ENCODE measurements around the gene WDR26.

GRCh38 chr1:224375059-224375458, 59.5 kb downstream of the WDR26 start:
- TF ChIP-seq CTCF (IDR thresholded peaks at IDR 0.05), result no peak
- no peak for TF ChIP-seq POLR2A (IDR thresholded peaks at IDR 0.05)
